ENCODE measurements around the gene RGS9.

Gene RGS9

GRCh38 chr17:65191811-65192740, 54.9 kb downstream of the RGS9 start:
- Histone ChIP-seq H4K20me1 (no peaks in the 10 kb centered on the region), H3K27ac (peak overlapping the region in 1 of 11 experiments; percentile 44; a peak in 2 of 22 replicates), H3K4me2 (peak overlapping the region; percentile 27 to 58 (median 44); a peak in 19 of 22 replicates), H3K36me3 (no peaks in the 10 kb centered on the region), H3K9ac (no peak overlapping the region), H3K9me3 (replicated peaks in 1 of 11) (no peaks in the 10 kb centered on the region), H3K27me3 (no peaks in the 10 kb centered on the region), H3K4me3 (no peak overlapping the region), H3K4me1 (peaks cover 10 to 35% (median 18%) of the 10 kb centered on the region in 10 experiments; a peak in 18 of 20 replicates)
- TF ChIP-seq Cebpa-rat (IDR thresholded peaks at IDR 0.05) = 0 out of 22 replicates have a peak, but pooled peaks of 1 of the 11 experiments have one; percentile 39

- no peak overlapping the region for H3K27ac ChIP-seq
- H3K36me3 ChIP-seq = no peaks in the 10 kb centered on the region
- TF ChIP-seq Cebpa-rat (IDR thresholded peaks at IDR 0.05) = peak in 1 of 11 experiments; percentile 41; a peak in 2 of 22 replicates
- H3K4me2 ChIP-seq = peak overlapping the region in 2 of 11 experiments; percentile 23 to 30; a peak in 3 of 22 replicates
- H3K9me3 ChIP-seq (replicated peaks in 1 of 11) = no peaks in the 10 kb centered on the region
- H3K4me3 ChIP-seq = no peak overlapping the region
- H3K4me1 ChIP-seq = peaks cover 10 to 41% (median 26%) of the 10 kb centered on the region in 10 experiments; a peak in 18 of 20 replicates
- H4K20me1 ChIP-seq = no peaks in the 10 kb centered on the region
- no peak overlapping the region for H3K9ac ChIP-seq
- no peaks in the 10 kb centered on the region for H3K27me3 ChIP-seq
Observed at GRCh38 chr17:65193305-65193704, 56.1 kb downstream of the RGS9 start.

- H3K4me3 ChIP-seq = no peak overlapping the region
- H3K9me3 ChIP-seq (replicated peaks in 1 of 11) = no peaks in the 10 kb centered on the region
- no peaks in the 10 kb centered on the region for H3K36me3 ChIP-seq
- H4K20me1 ChIP-seq = no peaks in the 10 kb centered on the region
- peaks cover 10 to 41% (median 28%) of the 10 kb centered on the region in 10 experiments; a peak in 18 of 20 replicates for H3K4me1 ChIP-seq
- no peak overlapping the region for H3K9ac ChIP-seq
- H3K27ac ChIP-seq = no peak overlapping the region
- TF ChIP-seq Cebpa-rat (IDR thresholded peaks at IDR 0.05) = no peak
- H3K4me2 ChIP-seq = peak overlapping the region in 1 of 11 experiments; percentile 30; a peak in 1 of 22 replicates
- no peaks in the 10 kb centered on the region for H3K27me3 ChIP-seq
Observed at GRCh38 chr17:65193716-65194293, 56.6 kb downstream of the RGS9 start.

GRCh38 chr17:65194670-65195334, 57.6 kb downstream of the RGS9 start:
- Histone ChIP-seq H3K9me3 (replicated peaks in 1 of 11) (no peaks in the 10 kb centered on the region), H3K36me3 (no peaks in the 10 kb centered on the region), H3K4me1 (peaks cover 10 to 40% (median 28%) of the 10 kb centered on the region in 10 experiments; a peak in 18 of 20 replicates), H3K4me3 (no peak overlapping the region), H3K4me2 (no peak overlapping the region), H3K9ac (no peak overlapping the region), H3K27ac (no peak overlapping the region), H3K27me3 (no peaks in the 10 kb centered on the region), H4K20me1 (no peaks in the 10 kb centered on the region)
- no peak for TF ChIP-seq Cebpa-rat (IDR thresholded peaks at IDR 0.05)

- H3K4me1 ChIP-seq = peaks cover 10 to 37% (median 28%) of the 10 kb centered on the region in 10 experiments; a peak in 18 of 20 replicates
- no peak overlapping the region for H3K27ac ChIP-seq
- H3K9me3 ChIP-seq (replicated peaks in 1 of 11) = no peaks in the 10 kb centered on the region
- no peaks in the 10 kb centered on the region for H3K27me3 ChIP-seq
- H3K4me2 ChIP-seq = no peak overlapping the region
- no peaks in the 10 kb centered on the region for H3K36me3 ChIP-seq
- H3K4me3 ChIP-seq = no peak overlapping the region
- H4K20me1 ChIP-seq = no peaks in the 10 kb centered on the region
- H3K9ac ChIP-seq = no peak overlapping the region
- TF ChIP-seq Cebpa-rat (IDR thresholded peaks at IDR 0.05) = no peak
Observed at GRCh38 chr17:65195716-65196115, 58.5 kb downstream of the RGS9 start.

GRCh38 chr17:65196617-65197016, 59.4 kb downstream of the RGS9 start:
- no peak for TF ChIP-seq Cebpa-rat (IDR thresholded peaks at IDR 0.05)
- Histone ChIP-seq H3K4me1 (peaks cover 10 to 39% (median 26%) of the 10 kb centered on the region in 10 experiments; a peak in 18 of 20 replicates), H3K27me3 (no peaks in the 10 kb centered on the region), H3K9ac (no peak overlapping the region), H3K27ac (no peak overlapping the region), H3K36me3 (no peaks in the 10 kb centered on the region), H4K20me1 (no peaks in the 10 kb centered on the region), H3K9me3 (replicated peaks in 1 of 11) (no peaks in the 10 kb centered on the region), H3K4me2 (peak overlapping the region in 5 of 11 experiments; percentile 11 to 39 (median 22); a peak in 7 of 22 replicates), H3K4me3 (no peak overlapping the region)

- Histone ChIP-seq H3K9ac (no peak overlapping the region; a peak in 1 of 22 replicates), H3K27me3 (no peaks in the 10 kb centered on the region), H3K36me3 (no peaks in the 10 kb centered on the region), H4K20me1 (no peaks in the 10 kb centered on the region), H3K27ac (peak overlapping the region in 1 of 11 experiments; percentile 20; a peak in 1 of 22 replicates), H3K4me1 (peaks cover 4 to 35% (median 20%) of the 10 kb centered on the region in 10 experiments; a peak in 18 of 20 replicates), H3K9me3 (replicated peaks in 1 of 11) (no peaks in the 10 kb centered on the region), H3K4me3 (no peak overlapping the region), H3K4me2 (peak overlapping the region in 6 of 11 experiments; percentile 2 to 39 (median 18); a peak in 7 of 22 replicates)
- TF ChIP-seq Cebpa-rat (IDR thresholded peaks at IDR 0.05) = no peak
Observed at GRCh38 chr17:65197201-65197600, 60.0 kb downstream of the RGS9 start.

GRCh38 chr17:65198653-65199382, 61.6 kb downstream of the RGS9 start:
- Histone ChIP-seq H4K20me1 (peaks cover 0 to 3% (median 0%) of the 10 kb centered on the region in 11 experiments; a peak in 1 of 22 replicates), H3K27ac (no peak overlapping the region), H3K4me2 (peak overlapping the region in 2 of 11 experiments; percentile 22 to 40; a peak in 2 of 22 replicates), H3K4me3 (no peak overlapping the region), H3K36me3 (no peaks in the 10 kb centered on the region), H3K9me3 (replicated peaks in 1 of 11) (no peaks in the 10 kb centered on the region), H3K9ac (no peak overlapping the region), H3K27me3 (no peaks in the 10 kb centered on the region), H3K4me1 (peaks cover 0 to 33% (median 16%) of the 10 kb centered on the region in 10 experiments; a peak in 10 of 20 replicates)
- no peak for TF ChIP-seq Cebpa-rat (IDR thresholded peaks at IDR 0.05)
